GM19463 (cell line): ENCODE data around the gene PPTC7.
"Not testable (repeated sequence)": the region's sequence is repeated elsewhere in the genome, so short reads cannot be mapped to it uniquely, and the experiment has no call there.

ENCODE experiments used
- ATAC-seq: cut with Tn5 transposase; IDR thresholded peaks from one replicate; pipeline ENCODE4 v1.9.1; 2021; ENCODE audit warnings: mild to moderate bottlenecking, moderate library complexity; ENCODE audit not compliant: unreplicated experiment

Gene PPTC7

GRCh38 chr12:110587102-110587501 is 4.0 kb upstream of the PPTC7 start:
- not testable (repeated sequence) for ATAC-seq

- no peak for ATAC-seq
Observed at GRCh38 chr12:110585231-110585799, 2.2 kb upstream of the PPTC7 start.

GRCh38 chr12:110582276-110583136 is 612 bp downstream of the PPTC7 start:
- ATAC-seq, result peak; percentile 55

- ATAC-seq, result no peak
Observed at GRCh38 chr12:110581931-110582275, 1.2 kb downstream of the PPTC7 start.

GRCh38 chr12:110579535-110580253 is 3.4 kb downstream of the PPTC7 start:
- no peak for ATAC-seq

GRCh38 chr12:110578694-110579534 is 4.2 kb downstream of the PPTC7 start:
- no peak for ATAC-seq

GRCh38 chr12:110577864-110578693 is 5.0 kb downstream of the PPTC7 start:
- no peak for ATAC-seq

- no peak for ATAC-seq
Observed at GRCh38 chr12:110576504-110576903, 6.6 kb downstream of the PPTC7 start.

GRCh38 chr12:110575326-110575725 is 7.8 kb downstream of the PPTC7 start:
- ATAC-seq, result no peak

- not testable (repeated sequence) for ATAC-seq
Observed at GRCh38 chr12:110574717-110575230, 8.3 kb downstream of the PPTC7 start.

- ATAC-seq, result no peak
Observed at GRCh38 chr12:110574044-110574443, 9.1 kb downstream of the PPTC7 start.

GRCh38 chr12:110570798-110571197 is 12.3 kb downstream of the PPTC7 start:
- not testable (repeated sequence) for ATAC-seq

GRCh38 chr12:110569838-110570237 is 13.3 kb downstream of the PPTC7 start:
- not testable (repeated sequence) for ATAC-seq

- ATAC-seq, result no peak
Observed at GRCh38 chr12:110568752-110569151, 14.4 kb downstream of the PPTC7 start.

- no peak for ATAC-seq
Observed at GRCh38 chr12:110566993-110567392, 16.1 kb downstream of the PPTC7 start.

GRCh38 chr12:110565894-110566871 is 16.9 kb downstream of the PPTC7 start:
- ATAC-seq, result no peak

- no peak for ATAC-seq
Observed at GRCh38 chr12:110564471-110564991, 18.6 kb downstream of the PPTC7 start.

- no peak for ATAC-seq
Observed at GRCh38 chr12:110563702-110564470, 19.2 kb downstream of the PPTC7 start.
